GM21619 (cell line): ENCODE results near the gene ERI3.

ENCODE experiments used
- ATAC-seq: cut with Tn5 transposase; IDR thresholded peaks from one replicate; pipeline ENCODE4 v1.9.1; 2021; ENCODE audit not compliant: unreplicated experiment

The ERI3 gene

GRCh38 chr1:44351289-44351688, 3.8 kb downstream of the ERI3 start:
- ATAC-seq, result no peak

GRCh38 chr1:44348061-44348485, 7.0 kb downstream of the ERI3 start:
- no peak for ATAC-seq

GRCh38 chr1:44347280-44347679, 7.8 kb downstream of the ERI3 start:
- no peak for ATAC-seq

- no peak for ATAC-seq
Measured at GRCh38 chr1:44346878-44347277, 8.2 kb downstream of the ERI3 start.

GRCh38 chr1:44346184-44346583, 8.9 kb downstream of the ERI3 start:
- no peak for ATAC-seq

- no peak for ATAC-seq
Measured at GRCh38 chr1:44345187-44345775, 9.8 kb downstream of the ERI3 start.

- ATAC-seq, result no peak
Measured at GRCh38 chr1:44339731-44340130, 15.3 kb downstream of the ERI3 start.

GRCh38 chr1:44338136-44338535, 16.9 kb downstream of the ERI3 start:
- ATAC-seq, result no peak

- no peak for ATAC-seq
Measured at GRCh38 chr1:44336668-44337067, 18.4 kb downstream of the ERI3 start.

GRCh38 chr1:44334968-44335367, 20.1 kb downstream of the ERI3 start:
- ATAC-seq, result no peak

GRCh38 chr1:44333376-44333775, 21.7 kb downstream of the ERI3 start:
- ATAC-seq, result no peak

GRCh38 chr1:44332505-44332904, 22.6 kb downstream of the ERI3 start:
- no peak for ATAC-seq

- no peak for ATAC-seq
Measured at GRCh38 chr1:44330935-44331334, 24.1 kb downstream of the ERI3 start.

- no peak for ATAC-seq
Measured at GRCh38 chr1:44328671-44329416, 26.2 kb downstream of the ERI3 start.

GRCh38 chr1:44327679-44328491, 27.2 kb downstream of the ERI3 start:
- ATAC-seq, result no peak

- no peak for ATAC-seq
Measured at GRCh38 chr1:44326821-44327465, 28.1 kb downstream of the ERI3 start.

GRCh38 chr1:44326024-44326701, 28.9 kb downstream of the ERI3 start:
- ATAC-seq, result no peak

GRCh38 chr1:44323947-44324346, 31.1 kb downstream of the ERI3 start:
- ATAC-seq, result no peak

GRCh38 chr1:44322367-44322766, 32.7 kb downstream of the ERI3 start:
- ATAC-seq, result no peak

GRCh38 chr1:44321466-44321865, 33.6 kb downstream of the ERI3 start:
- ATAC-seq, result no peak
